ENCODE results near the gene EPHX1. TPM values are rescaled to one million over a fixed set of nuclear protein-coding genes. Genes with fewer than 3 reads are reported as not detected.
"Not testable (repeated sequence)": the region's sequence is repeated elsewhere in the genome, so short reads cannot be mapped to it uniquely, and the experiment has no call there.

EPHX1 gene
- total RNA-seq, 4 donors from 2014 or later, result 89.0 to 177 (median 156) TPM

DNA sequence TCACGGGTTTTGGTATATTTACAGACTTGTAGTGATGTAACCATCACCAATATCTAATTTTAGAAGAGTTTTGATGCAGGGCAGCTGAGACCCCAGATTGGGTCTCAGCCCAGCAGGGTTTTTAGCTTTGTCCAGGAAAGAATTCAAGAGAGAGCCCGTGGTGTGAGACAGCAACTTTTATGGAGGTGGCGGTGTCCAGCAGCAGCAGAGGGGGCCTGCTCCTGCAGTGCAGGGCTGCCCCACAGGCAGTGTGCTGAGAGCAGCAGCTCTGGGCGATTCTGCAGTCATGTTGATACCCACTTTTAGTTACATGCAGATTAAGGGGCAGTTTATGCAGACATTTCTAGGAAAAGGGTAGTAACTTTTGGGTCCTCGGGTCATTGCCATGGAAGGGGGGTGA lies 1.8 kb upstream of the EPHX1 start:
- DNase-seq (ENCODE audit: low spot score) (no peak), ATAC-seq (ENCODE audit: low FRiP score) (no peak)
- TF ChIP-seq CTCF (IDR thresholded peaks at IDR 0.05), result no peak

DNA sequence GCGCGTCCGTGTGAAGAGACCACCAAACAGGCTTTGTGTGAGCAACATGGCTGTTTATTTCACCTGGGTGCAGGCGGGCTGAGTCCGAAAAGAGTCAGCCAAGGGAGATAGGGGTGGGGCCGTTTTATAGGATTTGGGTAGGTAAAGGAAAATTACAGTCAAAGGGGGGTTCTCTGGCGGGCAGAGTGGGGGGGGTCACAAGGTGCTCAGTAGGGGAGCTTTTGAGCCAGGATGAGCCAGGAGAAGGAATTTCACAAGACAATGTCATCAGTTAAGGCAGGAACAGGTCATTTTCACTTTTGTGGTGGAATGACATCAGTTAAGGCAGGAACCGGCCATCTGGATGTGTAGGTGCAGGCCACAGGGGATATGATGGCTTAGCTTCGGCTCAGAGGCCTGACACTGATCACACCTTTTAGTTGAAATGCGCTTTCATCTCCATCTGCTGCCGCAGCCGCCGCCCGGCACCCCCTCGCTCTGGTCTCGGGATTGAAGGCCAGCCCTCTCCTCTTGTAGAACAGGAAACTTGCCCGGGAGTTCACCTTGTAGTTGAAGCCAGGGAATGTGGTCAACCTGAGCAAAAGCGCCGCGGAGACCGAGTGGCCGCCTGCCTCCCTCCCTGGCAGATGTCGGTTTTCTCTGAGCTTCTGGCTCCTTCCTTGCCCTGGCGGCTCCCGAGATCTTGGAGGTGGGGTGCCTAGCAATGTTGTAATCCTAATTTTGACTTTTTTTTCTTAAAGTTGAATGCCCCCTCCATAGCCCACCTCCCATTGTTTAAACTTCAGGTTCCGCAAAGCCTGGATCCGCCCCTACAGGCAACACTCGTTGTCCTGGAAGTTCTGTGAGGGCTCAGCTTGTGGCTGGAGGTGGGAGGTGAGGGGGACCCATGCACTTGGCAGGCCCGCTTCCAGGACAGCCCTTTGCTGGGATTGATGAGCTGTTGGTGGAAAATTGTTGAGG lies 935 bp downstream of the EPHX1 start:
- not testable (repeated sequence) for DNase-seq (ENCODE audit: low spot score); ATAC-seq (ENCODE audit: low FRiP score)

DNA sequence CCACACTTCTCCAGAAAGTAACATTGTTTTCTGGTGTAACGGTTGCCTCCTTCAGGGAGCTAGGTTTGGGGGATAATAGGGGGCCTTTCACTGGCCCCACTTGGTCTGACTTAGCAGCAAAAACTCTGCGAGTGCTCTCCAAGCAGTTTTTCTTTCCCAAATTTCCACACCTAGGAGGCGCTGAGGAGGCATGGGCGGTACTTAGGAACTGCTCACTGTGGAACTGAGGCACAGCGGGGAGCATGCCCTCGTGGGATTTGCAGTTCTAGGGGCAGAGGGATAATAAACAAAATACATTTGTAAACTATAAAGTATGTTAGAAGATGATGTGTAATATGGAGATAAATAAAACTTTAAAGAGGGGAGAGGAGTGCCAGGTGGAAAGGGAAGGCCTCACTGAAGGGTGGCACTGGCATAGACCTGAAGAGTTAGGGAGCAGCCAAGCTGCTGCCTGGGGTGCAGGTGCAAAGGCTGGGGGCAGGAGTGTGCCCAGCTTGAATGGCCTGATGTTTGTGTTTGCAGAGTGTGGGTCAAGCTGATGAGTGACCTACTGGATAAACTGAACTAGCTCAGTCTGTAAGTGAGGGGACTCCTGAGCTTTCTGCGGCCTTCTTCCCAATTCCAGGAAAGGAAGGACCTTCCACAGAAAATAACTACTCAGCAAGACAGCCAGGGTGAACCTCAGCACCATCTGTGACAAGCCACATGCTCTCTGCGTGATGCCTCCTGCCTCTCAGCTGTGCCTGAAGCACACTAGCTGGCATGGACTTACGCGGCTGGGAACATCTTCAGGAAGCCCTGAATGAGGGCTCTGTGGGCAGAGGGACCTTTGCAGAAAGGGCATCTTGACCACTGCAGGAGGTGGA lies 1.9 kb downstream of the EPHX1 start:
- DNase-seq (ENCODE audit: low spot score), result no peak
- ATAC-seq (ENCODE audit: low FRiP score), result no peak
- no peak for TF ChIP-seq CTCF (IDR thresholded peaks at IDR 0.05)

DNA sequence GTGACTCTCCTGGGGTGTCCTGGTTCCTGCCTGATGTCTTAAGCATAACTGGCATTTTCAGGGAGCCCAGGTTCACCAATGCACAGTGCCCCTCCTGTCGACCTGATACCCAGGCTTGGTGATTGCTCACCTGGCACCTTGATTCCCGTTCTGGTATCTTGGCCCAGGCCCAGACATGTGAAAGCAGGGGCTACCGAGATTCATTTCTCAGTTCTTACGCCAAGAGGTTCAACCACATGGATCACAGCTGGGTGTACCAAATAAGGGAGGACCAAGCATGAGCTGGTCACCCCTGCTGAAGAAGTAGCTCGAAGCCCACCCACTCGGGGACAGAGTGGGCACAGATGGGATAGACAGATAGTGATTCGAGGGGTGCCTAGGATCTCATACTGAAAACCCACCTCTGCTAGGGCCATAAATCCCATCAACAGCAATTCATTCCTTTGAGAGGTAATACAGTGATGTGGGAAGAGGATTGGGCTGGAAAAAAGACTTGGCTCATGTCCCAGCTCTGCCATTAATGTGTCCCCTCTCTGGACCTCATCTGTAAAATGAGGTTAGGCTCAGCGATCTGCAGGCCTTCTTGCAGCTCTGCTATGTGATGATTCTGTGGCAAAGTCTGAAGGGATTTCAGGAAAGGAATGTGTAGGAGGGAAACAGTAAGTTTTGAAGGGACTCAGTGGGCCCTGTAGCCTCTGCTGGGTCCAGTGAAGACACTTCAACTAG lies 2.7 kb downstream of the EPHX1 start:
- TF ChIP-seq CTCF (IDR thresholded peaks at IDR 0.05), result no peak
- DNase-seq (ENCODE audit: low spot score), result no peak
- ATAC-seq (ENCODE audit: low FRiP score), result no peak

DNA sequence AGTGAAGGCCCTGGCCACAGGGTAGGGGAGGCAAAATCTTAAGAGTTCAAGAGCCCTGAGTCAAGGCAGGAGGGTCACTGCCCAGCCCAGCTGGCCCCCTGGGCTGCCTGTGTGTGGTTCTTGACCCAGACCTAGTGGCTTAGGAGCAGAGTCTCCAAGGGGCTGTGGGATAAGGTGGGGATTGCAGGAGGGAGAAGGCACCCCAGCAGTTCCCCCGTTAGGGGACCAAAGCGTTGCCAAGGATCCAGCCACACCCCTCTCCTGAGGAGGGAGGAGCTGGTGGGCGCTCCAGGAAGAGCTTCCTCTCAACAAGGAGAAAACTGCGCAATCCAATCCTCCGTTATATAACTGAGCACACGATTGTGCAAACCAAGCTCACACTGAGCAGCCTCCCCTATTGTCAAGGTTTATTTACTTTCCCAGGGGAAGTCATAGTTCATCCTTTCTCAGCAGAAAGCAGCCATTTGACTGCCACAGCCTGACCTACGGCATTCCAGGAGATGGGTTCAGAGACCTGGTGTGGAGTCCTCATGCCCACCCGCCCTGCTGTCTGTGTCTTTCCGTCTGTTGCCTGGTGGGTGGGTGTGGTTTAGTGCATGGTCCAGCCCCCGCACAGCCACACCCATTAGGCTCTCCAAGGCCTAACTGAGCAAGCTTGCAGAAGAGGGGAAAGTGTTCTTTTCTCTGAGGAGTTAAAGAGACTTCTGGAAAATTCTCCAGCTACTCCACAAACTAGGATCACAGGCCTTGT lies 3.5 kb downstream of the EPHX1 start:
- peak; percentile 60 for ATAC-seq (ENCODE audit: low FRiP score)
- DNase-seq (ENCODE audit: low spot score), result peak; percentile 38
- TF ChIP-seq CTCF (IDR thresholded peaks at IDR 0.05), result no peak

- no peak for DNase-seq (ENCODE audit: low spot score)
- TF ChIP-seq CTCF (IDR thresholded peaks at IDR 0.05), result no peak
- no peak for ATAC-seq (ENCODE audit: low FRiP score)
Observed at GRCh38 chr1:225814381-225814780, 4.5 kb downstream of the EPHX1 start.

- DNase-seq (ENCODE audit: low spot score); ATAC-seq (ENCODE audit: low FRiP score): not testable (repeated sequence)
Observed at GRCh38 chr1:225815090-225815489, 5.2 kb downstream of the EPHX1 start.
